Heart left ventricle (tissue), 16 donors: Measurements from ENCODE around the gene ETAA1. TPM values are rescaled to one million over a fixed set of nuclear protein-coding genes. Genes with fewer than 3 reads are reported as not detected.

Experiments
- ATAC-seq, 4 donors: fragments of 200-7000 bp; cut with Tn5 transposase; one replicate each; pipeline ENCODE4 v1.9.1; 2020 to 2022; ENCODE audit warnings: moderate library complexity in 4 of 4, mild to moderate bottlenecking in 3 of 4, moderate number of reproducible peaks in 1 of 4
- DNase-seq, 5 donors: peaks; one replicate each; pipeline ENCODE4 v3.0.0-alpha.2; 2020
- H3K27ac ChIP-seq, 12 donors: fragments of 200-600 bp; sonication (generic) in 4 of 12; one replicate each; pipeline versions ENCODE4 v1.5.0 to v1.8.0; 2016 to 2022; ENCODE audit warnings: mild to moderate bottlenecking in 2 of 12
- H3K27me3 ChIP-seq, 9 donors: fragments of 200-600 bp; sonication (generic) in 2 of 9; one replicate each; pipeline versions ENCODE4 v1.5.1 to v1.8.0; 2016 to 2022; ENCODE audit warnings: mild to moderate bottlenecking in 3 of 9
- H3K36me3 ChIP-seq, 9 donors: fragments of 200-600 bp; sonication (generic) in 2 of 9; one replicate each; pipeline versions ENCODE4 v1.5.0 to v1.8.0; 2018 to 2022; ENCODE audit warnings: mild to moderate bottlenecking in 2 of 9
- H3K4me1 ChIP-seq, 12 donors: fragments of 200-600 bp; sonication (generic) in 4 of 12; one replicate each; pipeline versions ENCODE4 v1.5.0 to v1.8.0; 2016 to 2022; ENCODE audit warnings: mild to moderate bottlenecking in 3 of 12
- H3K4me3 ChIP-seq, 12 donors: fragments of 200-600 bp; sonication (generic) in 4 of 12; one replicate each; pipeline versions ENCODE4 v1.5.0 to v1.8.0; 2017 to 2022; ENCODE audit warnings: mild to moderate bottlenecking in 9 of 12, moderate library complexity in 4 of 12
- H3K9me3 ChIP-seq, 12 donors: fragments of 200-600 bp; sonication (generic) in 4 of 12; one replicate each; pipeline versions ENCODE4 v1.5.0 to v1.8.0; 2016 to 2022; ENCODE audit warnings: mild to moderate bottlenecking in 1 of 12
- CTCF ChIP-seq, 12 donors: fragments of 200-600 bp; sonication (generic) in 4 of 12; IDR thresholded peaks; one replicate each; pipeline versions ENCODE4 v1.5.0 to v1.8.0; 2018 to 2022; ENCODE audit warnings: antibody characterized with exemption in 12 of 12, mild to moderate bottlenecking in 5 of 12
- POLR2A ChIP-seq, 2 donors: fragments of 450-650 bp; IDR thresholded peaks; one replicate each; pipeline ENCODE4 v1.6.1; 2017; ENCODE audit warnings: antibody characterized with exemption in 2 of 2, mild to moderate bottlenecking in 2 of 2, moderate library complexity in 2 of 2
- WGBS, 4 donors: extraction: QIAGEN DNeasy Blood & Tissue Kit in 2 of 4; methylation state at CpG; one replicate each; pipeline versions ENCODE4 v1.1.5 to v1.1.7; 2013 to 2018; 5-methylcytosine and 5-hydroxymethylcytosine counted together
- intact Hi-C, 10 donors: fragments of 100-400 bp; cut with DNase I; formaldehyde crosslinking; loops; one replicate each; pipeline versions ENCODE4 v1.11.1 to v1.14.2; 2022
- polyA plus RNA-seq, 2 donors: library from polyadenylated mRNA; stranded (reverse); fragments of 200-250 nt; gene quantifications; one replicate each; pipeline ENCODE4 v1.2.3, GENCODE V29; 2013
- total RNA-seq, 9 donors: library from RNA; depleted of rRNA in 2 of 9; stranded (reverse); fragments of >200 nt in 2 of 9; fragmentation: NEBNext Ultra II Directional in 3 of 9; extraction: Animal tissue kit (Norgen Biotek cat#: 25700) in 3 of 9; gene quantifications; one replicate each; pipeline versions ENCODE4 v1.1.0 to v1.2.4, GENCODE V29; 2016 to 2023
- donor health status: ischemic (EF 13 %, LVEDD 7.1; RV severe dilation, severe dysfunction).
- donor health status: healthy with polysubstance abuse.
- donor health status: DM: no; HTN: yes; CAD: no.
- donor health status: DM: no; HTN: no; CAD: no.
- donor health status: ischemic (EF 25% LVEDD 6.9; RV normal size, moderate dysfunction).
- donor health status: ischemic (EF 25% LVEDD 5.7; RV mildly dilated, moderate dysfunction).
- donor health status: healthy.
- donor health status: DM: yes; HTN: yes; CAD: no.
- donor health status: ischemic (EF 35%, LVEDD 5.7; RV mildly dilated, moderate dysfunction).
- donor health status: nonischemic (EF 11% LVEDD 7.7; RV severe dilation, severe dysfunction).
- donor health status: DM: yes; HTN: yes; CAD: no.
- donor health status: PGD.
- donor health status: ischemic (EF 29% LVEDD 5.4; RV normal size, mild dysfunction).
- donor health status: nonischemic (EF 23%, LVEDD 6.1; RV moderate dilation, normal function).

The ETAA1 gene
- total and polyA plus RNA-seq, 11 donors = 4.1 to 7.8 (median 5.3) TPM

- DNase-seq (no peak), ATAC-seq (peak in 2 of 4 donors; percentile 45 to 59)
- Histone ChIP-seq H3K9me3 (peaks cover 0 to 13% (median 0%) of the 10 kb centered on the region in 12 donors), H3K4me3 (no peak overlapping the region), H3K27me3 (no peaks in the 10 kb centered on the region), H3K36me3 (no peaks in the 10 kb centered on the region), H3K27ac (peak overlapping the region in 3 of 12 donors; percentile 15 to 28 (median 23)), H3K4me1 (peaks cover 0 to 21% (median 0%) of the 10 kb centered on the region in 12 donors)
- intact Hi-C loops = loop anchor here in 1 of 10 donors (2.0 to 5.0 kb wide), 2 partner anchors 115 to 202 kb away; no protein-coding TSS in a partner anchor
- TF ChIP-seq POLR2A (IDR thresholded peaks at IDR 0.05) (no peak), CTCF (IDR thresholded peaks at IDR 0.05) (no peak)
- WGBS, 4 donors = 57 to 67% (median 62%) methylated on average over 5 of the region's 5 CpGs
Measured at GRCh38 chr2:67445652-67446268, 48.6 kb downstream of the ETAA1 start.

GRCh38 chr2:67446491-67446911 lies 49.4 kb downstream of the ETAA1 start:
- Histone ChIP-seq H3K36me3 (no peaks in the 10 kb centered on the region), H3K4me1 (peaks cover 0 to 21% (median 0%) of the 10 kb centered on the region in 12 donors), H3K27ac (peak overlapping the region in 7 of 12 donors; percentile 9 to 38 (median 23)), H3K9me3 (peaks cover 0 to 13% (median 0%) of the 10 kb centered on the region in 12 donors), H3K4me3 (no peak overlapping the region), H3K27me3 (no peaks in the 10 kb centered on the region)
- TF ChIP-seq POLR2A (IDR thresholded peaks at IDR 0.05) (no peak), CTCF (IDR thresholded peaks at IDR 0.05) (no peak)
- DNase-seq (no peak), ATAC-seq (peak; percentile 47 to 76 (median 53))
- WGBS, 4 donors = 35 to 52% (median 45%) methylated on average over 2 of the region's 2 CpGs
- intact Hi-C loops = loop anchor here in 1 of 10 donors (2.0 to 5.0 kb wide), 2 partner anchors 114 to 201 kb away; no protein-coding TSS in a partner anchor

GRCh38 chr2:67448648-67449047 lies 51.5 kb downstream of the ETAA1 start:
- Histone ChIP-seq H3K27ac (peak overlapping the region in 5 of 12 donors; percentile 44 to 65 (median 51)), H3K27me3 (no peaks in the 10 kb centered on the region), H3K4me1 (peaks cover 0 to 21% (median 0%) of the 10 kb centered on the region in 12 donors), H3K9me3 (peaks cover 0 to 9% (median 0%) of the 10 kb centered on the region in 12 donors), H3K4me3 (no peak overlapping the region), H3K36me3 (no peaks in the 10 kb centered on the region)
- DNase-seq (peak in 1 of 5 donors; percentile 30), ATAC-seq (peak; percentile 60 to 90 (median 80))
- intact Hi-C loops = loop anchor here in 1 of 10 donors (5.0 kb wide), 1 partner anchor 199 kb away; no protein-coding TSS in a partner anchor
- WGBS, 4 donors = 80 to 100% (median 94%) methylated on average over 1 of the region's 1 CpG
- no peak for TF ChIP-seq CTCF (IDR thresholded peaks at IDR 0.05)
- no peak for TF ChIP-seq POLR2A (IDR thresholded peaks at IDR 0.05)

- WGBS, 4 donors = 62 to 81% (median 67%) methylated on average over 7 of the region's 7 CpGs
Measured at GRCh38 chr2:67451086-67451832, 54.1 kb downstream of the ETAA1 start.

More at GRCh38 chr2:67451086-67451832, 54.1 kb downstream of the ETAA1 start:
- Histone ChIP-seq H3K27me3 (no peaks in the 10 kb centered on the region), H3K27ac (no peak overlapping the region), H3K9me3 (no peaks in the 10 kb centered on the region), H3K4me3 (no peak overlapping the region), H3K36me3 (no peaks in the 10 kb centered on the region), H3K4me1 (peaks cover 0 to 15% (median 0%) of the 10 kb centered on the region in 12 donors)
- intact Hi-C loops = loop anchor here in 1 of 10 donors (1.0 kb wide), 1 partner anchor 395 kb away; no protein-coding TSS in a partner anchor
- no peak for TF ChIP-seq POLR2A (IDR thresholded peaks at IDR 0.05)
- TF ChIP-seq CTCF (IDR thresholded peaks at IDR 0.05) = no peak
- ATAC-seq (no peak), DNase-seq (no peak)
